Measurements from ENCODE around the gene RNF19B. TPM values are rescaled to one million over a fixed set of nuclear protein-coding genes. Genes with fewer than 3 reads are reported as not detected.

RNF19B gene
- total RNA-seq, 1 donor from 2014 or later, result 24.6 TPM

- Histone ChIP-seq H3K36me3 (peaks cover 0 to 7% of the 10 kb centered on the region in 2 donors), H3K4me3 (no peak overlapping the region), H3K27me3 (no peaks in the 10 kb centered on the region), H3K4me1 (peaks cover 41% of the 10 kb centered on the region), H3K9me3 (no peaks in the 10 kb centered on the region), H3K27ac (peak overlapping the region; percentile 64)
- TF ChIP-seq POLR2A (IDR thresholded peaks at IDR 0.05) (no peak), POLR2AphosphoS5 (IDR thresholded peaks at IDR 0.05; ENCODE audit: insufficient read depth in 1 of 2, low read depth in 1 of 2) (no peak)
- TF ChIP-seq, protein P1, sequence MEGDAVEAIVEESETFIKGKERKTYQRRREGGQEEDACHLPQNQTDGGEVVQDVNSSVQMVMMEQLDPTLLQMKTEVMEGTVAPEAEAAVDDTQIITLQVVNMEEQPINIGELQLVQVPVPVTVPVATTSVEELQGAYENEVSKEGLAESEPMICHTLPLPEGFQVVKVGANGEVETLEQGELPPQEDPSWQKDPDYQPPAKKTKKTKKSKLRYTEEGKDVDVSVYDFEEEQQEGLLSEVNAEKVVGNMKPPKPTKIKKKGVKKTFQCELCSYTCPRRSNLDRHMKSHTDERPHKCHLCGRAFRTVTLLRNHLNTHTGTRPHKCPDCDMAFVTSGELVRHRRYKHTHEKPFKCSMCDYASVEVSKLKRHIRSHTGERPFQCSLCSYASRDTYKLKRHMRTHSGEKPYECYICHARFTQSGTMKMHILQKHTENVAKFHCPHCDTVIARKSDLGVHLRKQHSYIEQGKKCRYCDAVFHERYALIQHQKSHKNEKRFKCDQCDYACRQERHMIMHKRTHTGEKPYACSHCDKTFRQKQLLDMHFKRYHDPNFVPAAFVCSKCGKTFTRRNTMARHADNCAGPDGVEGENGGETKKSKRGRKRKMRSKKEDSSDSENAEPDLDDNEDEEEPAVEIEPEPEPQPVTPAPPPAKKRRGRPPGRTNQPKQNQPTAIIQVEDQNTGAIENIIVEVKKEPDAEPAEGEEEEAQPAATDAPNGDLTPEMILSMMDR (IDR thresholded peaks at IDR 0.05), result no peak
- intact Hi-C loops (cut with DNase I), result loop anchor here (10.0 kb wide), 1 partner anchor 70 kb away; no protein-coding TSS in a partner anchor
- no peak for DNase-seq (ENCODE audit: extremely low spot score in 2 of 2)
Measured at GRCh38 chr1:33005117-33005837, 40.7 kb upstream of the RNF19B start.

- H3K27ac ChIP-seq, result peak overlapping the region; percentile 64
- TF ChIP-seq POLR2AphosphoS5 (IDR thresholded peaks at IDR 0.05; ENCODE audit: insufficient read depth in 1 of 2, low read depth in 1 of 2) (peak in 1 of 2 donors; percentile 82), POLR2A (IDR thresholded peaks at IDR 0.05) (no peak)
- peaks cover 41% of the 10 kb centered on the region for H3K4me1 ChIP-seq
- no peak for DNase-seq (ENCODE audit: extremely low spot score in 2 of 2)
- H3K36me3 ChIP-seq, result peaks cover 0 to 7% of the 10 kb centered on the region in 2 donors
- no peaks in the 10 kb centered on the region for H3K27me3 ChIP-seq
- no peaks in the 10 kb centered on the region for H3K9me3 ChIP-seq
- H3K4me3 ChIP-seq, result no peak overlapping the region
- intact Hi-C loops (cut with DNase I), result loop anchor here (10.0 kb wide), 1 partner anchor 70 kb away; no protein-coding TSS in a partner anchor
Measured at GRCh38 chr1:33004613-33005012, 40.0 kb upstream of the RNF19B start.

DNA sequence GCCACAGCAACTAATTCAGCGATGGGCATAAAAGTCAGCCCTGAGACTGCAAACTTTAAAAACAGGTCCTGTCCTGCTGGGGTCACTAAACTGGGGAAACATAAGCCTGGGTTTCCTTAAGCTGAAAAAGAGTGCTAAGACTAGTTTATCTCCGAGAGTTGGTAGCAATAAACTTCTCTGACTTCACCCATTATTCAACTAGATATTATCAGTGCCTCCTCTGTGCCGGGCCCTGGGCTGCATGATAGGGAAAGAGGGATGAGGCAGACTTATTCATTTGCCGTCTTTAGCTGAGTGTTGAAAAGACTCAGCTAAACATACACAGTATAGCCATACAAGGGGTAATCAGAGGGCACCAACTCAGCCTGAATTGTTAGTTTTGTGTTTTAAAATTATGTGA is 39.0 kb upstream of the RNF19B start:
- no peaks in the 10 kb centered on the region for H3K27me3 ChIP-seq
- intact Hi-C loops (cut with DNase I), result loop anchor here (10.0 kb wide), 1 partner anchor 69 kb away; no protein-coding TSS in a partner anchor
- no peak overlapping the region for H3K27ac ChIP-seq
- peaks cover 42% of the 10 kb centered on the region for H3K4me1 ChIP-seq
- H3K9me3 ChIP-seq, result no peaks in the 10 kb centered on the region
- peaks cover 0 to under 1% of the 10 kb centered on the region in 2 donors for H3K36me3 ChIP-seq
- H3K4me3 ChIP-seq, result no peak overlapping the region
- TF ChIP-seq, protein P1 (IDR thresholded peaks at IDR 0.05), result no peak
- TF ChIP-seq POLR2AphosphoS5 (IDR thresholded peaks at IDR 0.05; ENCODE audit: insufficient read depth in 1 of 2, low read depth in 1 of 2) (no peak), POLR2A (IDR thresholded peaks at IDR 0.05) (no peak)
- DNase-seq (ENCODE audit: extremely low spot score in 2 of 2), result no peak

- Histone ChIP-seq H3K27ac (no peak overlapping the region), H3K4me3 (no peak overlapping the region), H3K4me1 (peaks cover 46% of the 10 kb centered on the region), H3K9me3 (no peaks in the 10 kb centered on the region), H3K36me3 (no peaks in the 10 kb centered on the region), H3K27me3 (no peaks in the 10 kb centered on the region)
- no peak for DNase-seq (ENCODE audit: extremely low spot score in 2 of 2)
- TF ChIP-seq POLR2AphosphoS5 (IDR thresholded peaks at IDR 0.05; ENCODE audit: insufficient read depth in 1 of 2, low read depth in 1 of 2) (no peak), POLR2A (IDR thresholded peaks at IDR 0.05) (no peak)
- TF ChIP-seq, protein P1 (IDR thresholded peaks at IDR 0.05), result no peak
- intact Hi-C loops (cut with DNase I), result loop anchor here (10.0 kb wide), 1 partner anchor 67 kb away; no protein-coding TSS in a partner anchor
Measured at GRCh38 chr1:33002006-33002405, 37.4 kb upstream of the RNF19B start.

DNA sequence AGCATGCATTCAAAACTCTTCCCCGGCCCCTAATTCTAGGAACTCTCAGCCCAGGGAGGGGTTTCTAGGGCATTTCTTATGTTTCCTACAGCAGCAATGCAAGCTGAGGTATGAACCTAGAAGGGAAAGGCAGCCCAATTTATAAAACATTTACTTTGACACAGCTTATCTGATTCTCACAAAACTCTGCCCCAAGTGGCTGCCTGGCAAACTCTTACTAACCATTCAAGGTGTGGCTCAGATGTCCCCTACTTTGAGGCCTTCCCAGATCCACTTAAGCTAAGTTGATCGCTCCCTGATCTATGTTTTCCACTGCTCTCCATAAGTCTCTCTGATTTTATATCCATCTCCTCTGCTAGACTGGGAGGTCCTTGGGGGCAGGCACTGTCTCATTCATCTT is 36.7 kb upstream of the RNF19B start:
- Histone ChIP-seq H3K9me3 (no peaks in the 10 kb centered on the region), H3K36me3 (no peaks in the 10 kb centered on the region), H3K27me3 (no peaks in the 10 kb centered on the region), H3K4me1 (peaks cover 48% of the 10 kb centered on the region), H3K27ac (no peak overlapping the region), H3K4me3 (no peak overlapping the region)
- no peak for DNase-seq (ENCODE audit: extremely low spot score in 2 of 2)
- TF ChIP-seq POLR2AphosphoS5 (IDR thresholded peaks at IDR 0.05; ENCODE audit: insufficient read depth in 1 of 2, low read depth in 1 of 2), result no peak
- TF ChIP-seq, protein P1 (IDR thresholded peaks at IDR 0.05), result no peak
- no peak for TF ChIP-seq POLR2A (IDR thresholded peaks at IDR 0.05)
- intact Hi-C loops (cut with DNase I), result loop anchor here (10.0 kb wide), 1 partner anchor 66 kb away; no protein-coding TSS in a partner anchor

All from vagina (tissue), 2 donors.